HEK293 (cell line): Measurements from ENCODE around the gene CAPN13.

Experiments used
- CTCF ChIA-PET: fragments of 350-600 bp; formaldehyde crosslinking; extraction: SDS; loops from one replicate; lab custom pipeline; 2021; ENCODE audit warnings: antibody characterized with exemption; lab: Yijun Ruan, JAX
- POLR2A ChIA-PET: fragments of 300-600 bp; formaldehyde crosslinking; extraction: SDS; loops from one replicate; lab custom pipeline; 2020; ENCODE audit warnings: antibody characterized with exemption, inconsistent platforms; lab: Yijun Ruan, JAX
- H3K27ac ChIP-seq: fragments of 200-500 bp; sonication (Bioruptor generic); 2 replicates; pipeline ENCODE4 v1.5.1; 2014; ENCODE audit warnings: low read depth, low read length, control low read depth, inconsistent platforms; ENCODE audit errors: extremely low read depth
- H3K36me3 ChIP-seq, 2 experiments: fragments of 200-500 bp in 1 of 2; sonication (Bioruptor generic) in 1 of 2; 1 replicate in 1 of 2; 2 replicates in 1 of 2; pipeline ENCODE4 v1.5.1; 2014 to 2017; ENCODE audit warnings: inconsistent platforms in 2 of 2, low read length in 2 of 2; ENCODE audit not compliant: control insufficient read depth in 2 of 2, insufficient read depth in 1 of 2
- H3K4me1 ChIP-seq: fragments of 200-500 bp; sonication (Bioruptor generic); 2 replicates; pipeline ENCODE4 v1.5.1; 2014; ENCODE audit warnings: mild to moderate bottlenecking, low read length, inconsistent platforms; ENCODE audit not compliant: control insufficient read depth, insufficient read depth
- H3K4me3 ChIP-seq: 2 replicates; pipeline ENCODE4 v1.5.1; 2011; ENCODE audit warnings: low read depth, mild to moderate bottlenecking, control low read depth, low read length, moderate library complexity
- H3K9me3 ChIP-seq: fragments of 200-500 bp; sonication (Bioruptor generic); 2 replicates; pipeline ENCODE4 v1.5.1; 2014; ENCODE audit warnings: low read depth, low read length, inconsistent platforms; ENCODE audit not compliant: control insufficient read depth, insufficient read depth
- ATF2 ChIP-seq: fragments of 450-650 bp; formaldehyde crosslinking; IDR thresholded peaks from 2 replicates; pipeline ENCODE4 v1.5.1; 2016; ENCODE audit warnings: missing biosample characterization, missing genetic modification characterization, low read depth
- FEZF1 ChIP-seq: fragments of 450-650 bp; formaldehyde crosslinking; IDR thresholded peaks from 2 replicates; pipeline ENCODE4 v1.5.1; 2016; ENCODE audit warnings: missing biosample characterization, missing genetic modification characterization
- GFI1B ChIP-seq: fragments of 450-650 bp; formaldehyde crosslinking; IDR thresholded peaks from 2 replicates; pipeline ENCODE4 v1.5.1; 2016; ENCODE audit warnings: missing biosample characterization, missing genetic modification characterization
- HOXA7 ChIP-seq: sonication (generic); formaldehyde crosslinking; IDR thresholded peaks from 2 replicates; pipeline ENCODE4 v1.8.1; 2022; ENCODE audit warnings: missing genetic modification reagents, borderline replicate concordance
- HOXD13 ChIP-seq: sonication (generic); formaldehyde crosslinking; IDR thresholded peaks from 2 replicates; pipeline ENCODE4 v1.8.0; 2022; ENCODE audit warnings: missing genetic modification reagents, borderline replicate concordance
- OSR2 ChIP-seq: fragments of 450-650 bp; formaldehyde crosslinking; IDR thresholded peaks from 2 replicates; pipeline ENCODE4 v1.5.1; 2016; ENCODE audit warnings: missing biosample characterization, missing genetic modification characterization
- PBX3 ChIP-seq: sonication (generic); formaldehyde crosslinking; IDR thresholded peaks from 2 replicates; pipeline ENCODE4 v1.8.1; 2022; ENCODE audit warnings: mild to moderate bottlenecking, moderate library complexity, missing genetic modification reagents
- ZBTB17 ChIP-seq: fragments of 450-650 bp; formaldehyde crosslinking; IDR thresholded peaks from 2 replicates; pipeline ENCODE4 v1.5.1; 2016; ENCODE audit warnings: missing biosample characterization, missing genetic modification characterization
- ZFP41 ChIP-seq: fragments of 450-650 bp; formaldehyde crosslinking; IDR thresholded peaks from 2 replicates; pipeline ENCODE4 v1.5.1; 2016; ENCODE audit warnings: missing biosample characterization, missing genetic modification characterization, borderline replicate concordance
- ZNF10 ChIP-seq: fragments of 450-650 bp; formaldehyde crosslinking; IDR thresholded peaks from 2 replicates; pipeline ENCODE4 v1.5.1; 2017; ENCODE audit warnings: missing biosample characterization, missing genetic modification characterization
- ZNF155 ChIP-seq: fragments of 450-650 bp; formaldehyde crosslinking; IDR thresholded peaks from 2 replicates; pipeline ENCODE4 v1.5.1; 2016; ENCODE audit warnings: missing biosample characterization, missing genetic modification characterization
- ZNF174 ChIP-seq: fragments of 450-650 bp; formaldehyde crosslinking; IDR thresholded peaks from 2 replicates; pipeline ENCODE4 v1.5.0; 2017; ENCODE audit warnings: missing biosample characterization, mild to moderate bottlenecking, missing genetic modification characterization
- ZNF248 ChIP-seq: fragments of 450-650 bp; formaldehyde crosslinking; IDR thresholded peaks from 2 replicates; pipeline ENCODE4 v1.5.1; 2017; ENCODE audit warnings: missing biosample characterization, missing genetic modification characterization
- ZNF362 ChIP-seq: fragments of 450-650 bp; formaldehyde crosslinking; IDR thresholded peaks from 2 replicates; pipeline ENCODE4 v1.5.1; 2016; ENCODE audit warnings: missing biosample characterization, missing genetic modification characterization
- ZNF37A ChIP-seq: fragments of 450-650 bp; IDR thresholded peaks from 2 replicates; pipeline ENCODE4 v1.5.1; 2018; ENCODE audit warnings: missing biosample characterization, missing genetic modification characterization
- ZNF660 ChIP-seq: fragments of 450-650 bp; IDR thresholded peaks from 2 replicates; pipeline ENCODE4 v1.5.1; 2018; ENCODE audit warnings: missing biosample characterization, mild to moderate bottlenecking, missing genetic modification characterization
- TF ChIP-seq, protein P1 (sequence below): fragments of 450-650 bp; formaldehyde crosslinking; IDR thresholded peaks from 2 replicates; pipeline ENCODE4 v1.5.1; 2017; ENCODE audit warnings: missing biosample characterization, missing genetic modification characterization
- TF ChIP-seq, protein P2 (sequence below): fragments of 450-650 bp; formaldehyde crosslinking; conservative IDR thresholded peaks from 2 replicates; pipeline ENCODE4 v1.5.1; 2016; ENCODE audit warnings: low read depth, missing biosample characterization, missing genetic modification characterization

Gene CAPN13

GRCh38 chr2:30732376-30732775 lies 74.9 kb downstream of the CAPN13 start:
- Histone ChIP-seq H3K9me3 (no peaks in the 10 kb centered on the region), H3K4me3 (no peak overlapping the region)
- CTCF ChIA-PET = no interaction called here
- TF ChIP-seq HOXD13 (CRISPR knock-in tag) (no peak), OSR2 (no peak), ZNF174 (tag by site-specific recombination) (no peak)
- TF ChIP-seq, all 188 proteins: peak for 0
- H3K36me3 ChIP-seq = no peaks in the 10 kb centered on the region
- H3K4me1 ChIP-seq = no peaks in the 10 kb centered on the region
- POLR2A ChIA-PET = no interaction called here
- H3K27ac ChIP-seq = no peak overlapping the region

DNA sequence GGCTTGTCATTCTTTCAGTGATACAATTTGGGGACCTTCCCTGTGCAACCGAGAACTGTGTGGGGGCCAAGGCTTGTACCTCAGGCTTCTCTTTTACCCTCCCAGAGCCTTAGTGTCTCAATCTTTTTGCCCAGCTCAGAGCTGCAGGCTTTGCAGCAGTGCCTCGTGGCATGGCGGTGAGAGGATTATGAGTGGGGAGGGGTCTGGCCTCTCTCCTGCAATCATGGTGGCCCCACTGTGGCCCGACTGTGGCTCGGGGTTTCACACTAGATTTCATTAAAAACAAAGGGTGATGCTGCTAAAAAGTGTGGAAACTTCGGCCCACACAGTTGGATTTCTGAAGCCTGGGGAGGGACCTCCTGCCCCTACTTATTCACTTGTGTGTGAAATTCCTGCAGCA lies 75.5 kb downstream of the CAPN13 start:
- no peak overlapping the region for H3K4me3 ChIP-seq
- no peaks in the 10 kb centered on the region for H3K4me1 ChIP-seq
- no peak overlapping the region for H3K27ac ChIP-seq
- no peaks in the 10 kb centered on the region for H3K9me3 ChIP-seq
- TF ChIP-seq ZNF660 (tag by site-specific recombination) (no peak), ATF2 (tag by site-specific recombination) (no peak), HOXA7 (CRISPR knock-in tag) (no peak), FEZF1 (tag by site-specific recombination) (no peak), ZNF10 (tag by site-specific recombination) (no peak), ZNF362 (tag by site-specific recombination) (no peak), ZBTB17 (tag by site-specific recombination) (no peak), ZNF248 (no peak), GFI1B (tag by site-specific recombination) (no peak), PBX3 (no peak), ZFP41 (tag by site-specific recombination) (no peak), ZNF155 (no peak), ZNF37A (tag by site-specific recombination) (no peak)
- TF ChIP-seq, protein P1, sequence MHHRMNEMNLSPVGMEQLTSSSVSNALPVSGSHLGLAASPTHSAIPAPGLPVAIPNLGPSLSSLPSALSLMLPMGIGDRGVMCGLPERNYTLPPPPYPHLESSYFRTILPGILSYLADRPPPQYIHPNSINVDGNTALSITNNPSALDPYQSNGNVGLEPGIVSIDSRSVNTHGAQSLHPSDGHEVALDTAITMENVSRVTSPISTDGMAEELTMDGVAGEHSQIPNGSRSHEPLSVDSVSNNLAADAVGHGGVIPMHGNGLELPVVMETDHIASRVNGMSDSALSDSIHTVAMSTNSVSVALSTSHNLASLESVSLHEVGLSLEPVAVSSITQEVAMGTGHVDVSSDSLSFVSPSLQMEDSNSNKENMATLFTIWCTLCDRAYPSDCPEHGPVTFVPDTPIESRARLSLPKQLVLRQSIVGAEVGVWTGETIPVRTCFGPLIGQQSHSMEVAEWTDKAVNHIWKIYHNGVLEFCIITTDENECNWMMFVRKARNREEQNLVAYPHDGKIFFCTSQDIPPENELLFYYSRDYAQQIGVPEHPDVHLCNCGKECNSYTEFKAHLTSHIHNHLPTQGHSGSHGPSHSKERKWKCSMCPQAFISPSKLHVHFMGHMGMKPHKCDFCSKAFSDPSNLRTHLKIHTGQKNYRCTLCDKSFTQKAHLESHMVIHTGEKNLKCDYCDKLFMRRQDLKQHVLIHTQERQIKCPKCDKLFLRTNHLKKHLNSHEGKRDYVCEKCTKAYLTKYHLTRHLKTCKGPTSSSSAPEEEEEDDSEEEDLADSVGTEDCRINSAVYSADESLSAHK (tag by site-specific recombination) = no peak
- TF ChIP-seq, protein P2, sequence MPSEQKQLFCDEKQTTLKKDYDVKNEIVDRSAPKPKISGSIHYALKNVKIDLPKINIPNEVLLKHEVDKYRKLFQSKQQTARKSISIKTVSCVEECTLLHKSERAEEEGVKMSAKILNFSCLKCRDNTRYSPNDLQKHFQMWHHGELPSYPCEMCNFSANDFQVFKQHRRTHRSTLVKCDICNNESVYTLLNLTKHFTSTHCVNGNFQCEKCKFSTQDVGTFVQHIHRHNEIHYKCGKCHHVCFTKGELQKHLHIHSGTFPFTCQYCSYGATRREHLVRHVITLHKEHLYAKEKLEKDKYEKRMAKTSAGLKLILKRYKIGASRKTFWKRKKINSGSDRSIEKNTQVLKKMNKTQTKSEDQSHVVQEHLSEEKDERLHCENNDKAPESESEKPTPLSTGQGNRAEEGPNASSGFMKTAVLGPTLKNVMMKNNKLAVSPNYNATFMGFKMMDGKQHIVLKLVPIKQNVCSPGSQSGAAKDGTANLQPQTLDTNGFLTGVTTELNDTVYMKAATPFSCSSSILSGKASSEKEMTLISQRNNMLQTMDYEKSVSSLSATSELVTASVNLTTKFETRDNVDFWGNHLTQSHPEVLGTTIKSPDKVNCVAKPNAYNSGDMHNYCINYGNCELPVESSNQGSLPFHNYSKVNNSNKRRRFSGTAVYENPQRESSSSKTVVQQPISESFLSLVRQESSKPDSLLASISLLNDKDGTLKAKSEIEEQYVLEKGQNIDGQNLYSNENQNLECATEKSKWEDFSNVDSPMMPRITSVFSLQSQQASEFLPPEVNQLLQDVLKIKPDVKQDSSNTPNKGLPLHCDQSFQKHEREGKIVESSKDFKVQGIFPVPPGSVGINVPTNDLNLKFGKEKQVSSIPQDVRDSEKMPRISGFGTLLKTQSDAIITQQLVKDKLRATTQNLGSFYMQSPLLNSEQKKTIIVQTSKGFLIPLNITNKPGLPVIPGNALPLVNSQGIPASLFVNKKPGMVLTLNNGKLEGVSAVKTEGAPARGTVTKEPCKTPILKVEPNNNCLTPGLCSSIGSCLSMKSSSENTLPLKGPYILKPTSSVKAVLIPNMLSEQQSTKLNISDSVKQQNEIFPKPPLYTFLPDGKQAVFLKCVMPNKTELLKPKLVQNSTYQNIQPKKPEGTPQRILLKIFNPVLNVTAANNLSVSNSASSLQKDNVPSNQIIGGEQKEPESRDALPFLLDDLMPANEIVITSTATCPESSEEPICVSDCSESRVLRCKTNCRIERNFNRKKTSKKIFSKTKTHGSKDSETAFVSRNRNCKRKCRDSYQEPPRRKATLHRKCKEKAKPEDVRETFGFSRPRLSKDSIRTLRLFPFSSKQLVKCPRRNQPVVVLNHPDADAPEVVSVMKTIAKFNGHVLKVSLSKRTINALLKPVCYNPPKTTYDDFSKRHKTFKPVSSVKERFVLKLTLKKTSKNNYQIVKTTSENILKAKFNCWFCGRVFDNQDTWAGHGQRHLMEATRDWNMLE (tag by site-specific recombination) = no peak
- ChIA-PET POLR2A (no interaction called here), CTCF (interaction anchor here (2.0 kb wide), 1 partner anchor 20 kb away, joined by 12 read pairs; no protein-coding TSS in a partner anchor)
- H3K36me3 ChIP-seq = no peaks in the 10 kb centered on the region
